ENCODE results near the gene TTC1.
"Not testable (repeated sequence)": the region's sequence is repeated elsewhere in the genome, so short reads cannot be mapped to it uniquely, and the experiment has no call there.

Gene TTC1

DNA sequence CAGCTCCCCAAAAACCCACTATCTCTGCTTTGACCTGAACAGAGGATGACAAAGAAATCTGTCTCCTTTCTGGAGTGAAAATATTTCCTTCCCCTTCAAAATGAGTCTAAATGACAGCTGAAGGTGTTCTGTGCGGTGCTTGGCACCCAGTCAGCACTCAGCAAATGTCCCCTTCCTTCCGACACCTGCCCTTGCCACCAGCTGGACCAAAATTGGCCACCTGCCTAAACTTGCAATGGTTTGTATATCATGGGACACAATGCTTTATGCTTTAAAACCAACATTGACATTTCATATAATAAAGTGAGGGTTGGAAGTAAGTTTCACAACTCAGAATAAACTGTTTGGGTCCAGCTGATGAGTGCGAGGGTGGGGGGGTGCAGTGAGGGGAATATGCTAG, 7.5 kb upstream of the TTC1 start:
- DNase-seq, result no peak

- DNase-seq, result no peak
Measured at GRCh38 chr5:160007514-160007913, 1.4 kb upstream of the TTC1 start.

- DNase-seq, result not testable (repeated sequence)
Measured at GRCh38 chr5:160008529-160008876, 436 bp upstream of the TTC1 start.

GRCh38 chr5:160009591-160009989, 651 bp downstream of the TTC1 start:
- DNase-seq, result no peak

GRCh38 chr5:160011471-160011870, 2.5 kb downstream of the TTC1 start:
- DNase-seq, result no peak

DNA sequence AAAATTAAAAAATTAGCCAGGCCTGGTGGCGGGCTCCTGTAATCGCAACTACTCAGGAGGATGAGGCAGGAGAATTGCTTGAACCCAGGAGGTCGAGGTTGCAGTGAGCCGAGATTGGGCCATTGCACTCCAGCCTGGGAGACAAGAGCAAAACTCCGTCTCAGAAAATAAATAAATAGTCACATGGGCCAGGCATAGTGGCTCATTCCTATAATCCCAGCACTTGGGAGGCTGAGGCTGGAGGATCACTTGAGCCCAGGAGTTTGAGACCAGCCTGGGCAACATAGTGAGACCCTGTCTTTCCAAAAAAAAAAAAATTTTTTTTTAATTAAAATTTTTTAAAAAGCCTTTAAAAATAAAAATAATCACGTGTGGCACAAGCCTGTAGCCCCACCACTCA, 5.3 kb downstream of the TTC1 start:
- not testable (repeated sequence) for DNase-seq

- no peak for DNase-seq
Measured at GRCh38 chr5:160018945-160019625, 10.1 kb downstream of the TTC1 start.

DNA sequence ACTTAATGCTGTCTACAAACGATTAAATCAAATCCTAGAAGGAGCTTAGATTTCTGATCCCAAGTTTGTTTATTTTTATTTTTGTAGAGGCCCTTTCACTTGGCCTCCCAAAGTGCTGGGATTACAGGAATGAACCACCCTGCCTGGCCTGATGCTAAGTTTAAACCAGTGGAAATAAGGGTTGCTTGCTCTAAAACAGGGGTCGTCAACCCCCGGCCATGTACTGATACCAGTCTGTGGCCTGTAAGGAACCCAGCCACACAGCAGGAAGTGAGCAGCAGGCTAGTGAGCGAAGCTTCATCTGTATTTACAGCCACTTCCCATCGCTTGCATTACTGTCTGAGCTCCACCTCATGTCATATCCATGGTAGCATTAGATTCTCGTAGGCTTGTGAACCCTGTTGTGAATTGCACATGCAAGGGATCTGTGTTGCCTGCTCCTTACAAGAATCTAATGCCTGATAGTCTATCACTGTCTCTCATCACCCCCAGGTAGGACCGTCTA, 11.4 kb downstream of the TTC1 start:
- no peak for DNase-seq

GRCh38 chr5:160020964-160021363, 12.0 kb downstream of the TTC1 start:
- no peak for DNase-seq

DNA sequence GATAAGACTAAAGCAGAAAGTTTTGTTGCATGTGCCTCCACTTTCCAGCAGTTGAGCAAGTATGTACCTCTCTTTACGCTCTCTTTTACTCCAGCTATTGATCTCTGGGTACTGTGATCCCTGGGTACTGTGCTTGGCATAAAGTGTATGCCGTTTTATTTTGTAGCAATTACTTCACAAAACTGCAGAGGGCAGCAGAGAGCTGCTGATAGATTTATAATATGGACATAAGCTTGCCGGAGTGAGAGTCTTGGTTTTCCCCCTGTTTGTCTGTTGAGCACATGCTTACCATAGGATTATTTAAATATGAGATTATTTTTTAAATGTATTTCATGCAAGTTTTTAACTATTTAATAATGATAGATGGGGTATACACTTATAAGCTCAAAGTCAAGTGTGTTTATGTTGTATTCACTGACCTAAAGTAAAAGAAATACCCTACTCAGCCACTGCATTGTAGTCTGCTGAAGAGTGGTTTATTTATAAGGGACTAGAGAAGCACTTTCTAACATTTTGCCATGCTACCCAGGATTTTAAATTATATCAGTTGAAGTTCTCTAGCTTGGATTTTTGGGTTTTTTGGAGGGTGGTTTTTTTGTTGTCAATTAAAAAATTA, 13.0 kb downstream of the TTC1 start:
- DNase-seq, result peak in 1 of 2 experiments; percentile 21

GRCh38 chr5:160023007-160023907, 14.3 kb downstream of the TTC1 start:
- no peak for DNase-seq

- DNase-seq, result no peak
Measured at GRCh38 chr5:160023908-160024630, 15.1 kb downstream of the TTC1 start.

- no peak for DNase-seq
Measured at GRCh38 chr5:160029004-160029403, 20.1 kb downstream of the TTC1 start.

GRCh38 chr5:160029540-160030139, 20.7 kb downstream of the TTC1 start:
- no peak for DNase-seq

DNA sequence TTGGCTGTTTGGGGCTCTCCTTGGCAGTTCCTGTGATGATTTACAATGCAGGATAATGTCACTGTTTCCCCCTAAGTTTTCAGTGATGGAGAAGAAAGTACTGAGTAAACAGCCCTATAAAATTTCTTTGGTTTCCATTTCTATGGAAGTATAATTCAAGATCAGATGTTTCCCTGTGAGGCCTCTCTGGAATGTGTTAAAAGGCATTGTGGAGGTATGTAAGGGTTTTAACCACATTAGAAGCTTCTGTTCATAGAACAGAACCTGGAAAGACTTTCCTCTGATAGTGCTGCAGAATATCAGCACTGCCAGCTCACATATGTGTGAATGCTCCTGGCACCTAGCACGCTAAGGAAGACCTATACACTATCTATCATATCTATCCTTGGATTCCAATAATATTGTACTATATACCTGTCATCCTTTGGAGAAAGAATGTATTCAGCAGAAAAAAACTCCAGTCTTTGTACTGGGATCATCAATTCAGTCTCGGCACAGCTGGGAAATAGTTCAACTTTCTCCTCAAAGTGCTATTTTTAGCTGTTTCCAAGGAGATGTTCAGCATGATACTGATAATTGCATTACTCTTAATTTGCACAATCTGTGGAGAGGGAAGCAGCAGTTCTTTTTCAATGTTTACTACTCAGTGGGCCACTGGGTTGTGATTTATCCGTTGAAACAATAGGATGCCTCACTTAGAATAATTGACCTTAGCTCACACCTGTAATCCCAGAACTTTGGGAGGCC, 21.9 kb downstream of the TTC1 start:
- DNase-seq, result no peak

- no peak for DNase-seq
Measured at GRCh38 chr5:160033546-160034252, 24.8 kb downstream of the TTC1 start.

DNA sequence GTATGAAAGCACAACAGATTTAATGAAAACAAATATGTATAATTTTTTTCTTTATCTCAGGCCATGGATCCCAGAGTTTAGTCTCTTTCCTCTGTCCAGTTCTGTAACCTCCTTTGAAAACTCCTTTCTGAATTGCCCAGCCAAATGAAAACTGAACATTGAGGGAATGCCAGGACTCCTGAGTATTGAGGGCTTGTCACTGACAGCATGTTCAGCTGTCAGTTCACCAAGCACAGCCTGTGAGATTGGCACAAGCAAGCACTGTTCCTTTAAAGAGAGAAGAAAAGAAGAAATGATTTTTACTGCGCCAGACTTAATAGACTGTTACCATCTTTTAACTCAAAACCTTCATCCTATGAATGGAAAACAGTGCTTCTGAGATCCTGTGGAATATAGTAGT, 27.3 kb downstream of the TTC1 start:
- DNase-seq, result no peak

DNA sequence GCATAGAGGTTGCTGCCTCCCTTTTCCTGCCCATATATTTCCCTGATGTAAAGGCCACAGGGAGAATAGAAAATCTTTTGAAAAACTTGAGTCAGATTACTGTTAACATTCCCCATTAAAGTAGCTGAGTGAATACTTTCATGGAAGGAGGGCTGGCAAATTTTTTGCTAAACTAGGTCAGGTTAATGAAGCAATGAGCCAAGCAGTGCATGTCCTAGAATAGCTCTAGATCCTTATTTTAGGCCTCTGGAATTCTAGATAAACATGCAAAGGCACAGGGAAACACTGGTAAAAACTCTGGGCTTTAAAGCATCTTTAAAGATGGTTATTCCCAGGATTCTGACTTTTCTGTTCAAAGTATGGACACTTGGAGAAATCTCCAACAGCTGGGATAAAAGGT, 27.9 kb downstream of the TTC1 start:
- DNase-seq, result no peak

GRCh38 chr5:160039810-160040470, 31.0 kb downstream of the TTC1 start:
- DNase-seq, result no peak

- DNase-seq, result no peak
Measured at GRCh38 chr5:160040471-160040835, 31.5 kb downstream of the TTC1 start.

DNA sequence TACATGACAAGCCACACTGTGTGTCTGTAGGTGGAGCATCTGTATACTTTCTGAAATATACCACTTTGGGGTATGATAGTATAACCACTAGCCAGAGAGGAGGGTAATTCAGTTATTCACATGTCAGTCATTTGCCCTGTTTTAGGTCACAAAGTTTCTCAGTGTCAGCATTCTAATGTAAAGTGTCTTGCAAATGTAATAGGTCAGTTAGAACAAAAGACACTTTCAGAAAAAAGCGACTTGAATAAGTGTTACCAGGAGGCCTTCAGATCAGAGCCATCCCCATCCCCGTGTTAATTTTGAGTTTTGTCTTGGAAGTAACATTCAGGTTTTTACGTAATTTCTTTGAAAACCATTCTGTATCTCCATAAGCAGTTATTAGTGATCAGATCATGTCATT, 33.7 kb downstream of the TTC1 start:
- no peak for DNase-seq
